PFSK-1 (cell line): ENCODE results near the gene MT1A.

Source experiments
- FOXP2 ChIP-seq: optimal IDR thresholded peaks from 2 replicates; pipeline ENCODE3; 2011; ENCODE audit warnings: borderline replicate concordance, control low read depth, inconsistent platforms; ENCODE audit not compliant: insufficient read depth; ENCODE audit errors: extremely low read length, extremely low read depth
- POLR2AphosphoS5 ChIP-seq: IDR thresholded peaks from 2 replicates; pipeline ENCODE4 v1.6.1; 2012; ENCODE audit warnings: low read depth, mild to moderate bottlenecking, control low read depth, low read length, moderate library complexity
- REST ChIP-seq, 2 experiments: IDR thresholded peaks; 2 replicates each; pipeline versions ENCODE4 v1.6.1 to v1.8.0; 2011 to 2012; ENCODE audit warnings: low read depth in 2 of 2, low read length in 2 of 2, control low read depth in 1 of 2, inconsistent platforms in 1 of 2, mild to moderate bottlenecking in 1 of 2, moderate library complexity in 1 of 2; ENCODE audit not compliant: insufficient read depth in 1 of 2
- SIN3A ChIP-seq: IDR thresholded peaks from 2 replicates; pipeline ENCODE4 v1.6.1; 2012; ENCODE audit warnings: mild to moderate bottlenecking, low read length, moderate library complexity, borderline replicate concordance; ENCODE audit not compliant: insufficient read depth
- TAF1 ChIP-seq: IDR thresholded peaks from 2 replicates; pipeline ENCODE4 v1.6.1; 2012; ENCODE audit warnings: low read length, control low read depth, borderline replicate concordance; ENCODE audit not compliant: insufficient read depth

Gene MT1A

GRCh38 chr16:56669840-56670619, 31.6 kb downstream of the MT1A start:
- TF ChIP-seq POLR2AphosphoS5 (no peak), SIN3A (no peak), TAF1 (no peak), FOXP2 (no peak), REST (IDR thresholded peaks at IDR 0.05; ENCODE audit: insufficient read depth in 1 of 2, low read depth in 2 of 2, low read length in 2 of 2) (no peak)

GRCh38 chr16:56670620-56670934, 32.1 kb downstream of the MT1A start:
- no peak for TF ChIP-seq TAF1
- no peak for TF ChIP-seq FOXP2
- no peak for TF ChIP-seq SIN3A
- no peak for TF ChIP-seq POLR2AphosphoS5
- no peak for TF ChIP-seq REST (IDR thresholded peaks at IDR 0.05; ENCODE audit: insufficient read depth in 1 of 2, low read depth in 2 of 2, low read length in 2 of 2)

- no peak for TF ChIP-seq POLR2AphosphoS5
- no peak for TF ChIP-seq FOXP2
- TF ChIP-seq TAF1 = no peak
- no peak for TF ChIP-seq REST (IDR thresholded peaks at IDR 0.05; ENCODE audit: insufficient read depth in 1 of 2, low read depth in 2 of 2, low read length in 2 of 2)
- TF ChIP-seq SIN3A = no peak
Measured at GRCh38 chr16:56672761-56673536, 34.5 kb downstream of the MT1A start.

GRCh38 chr16:56673921-56674320, 35.5 kb downstream of the MT1A start:
- TF ChIP-seq REST (IDR thresholded peaks at IDR 0.05; ENCODE audit: insufficient read depth in 1 of 2, low read depth in 2 of 2, low read length in 2 of 2) = no peak
- no peak for TF ChIP-seq POLR2AphosphoS5
- no peak for TF ChIP-seq TAF1
- no peak for TF ChIP-seq FOXP2
- TF ChIP-seq SIN3A = no peak
